H1 (cell line): ENCODE results near the gene ANP32B. TPM values are rescaled to one million over a fixed set of nuclear protein-coding genes. Genes with fewer than 3 reads are reported as not detected.

Experiments used
- CTCF ChIA-PET: fragments of 300-600 bp; sonication (Branson Sonifier 250); formaldehyde crosslinking; loops from one replicate; lab custom pipeline; 2021; ENCODE audit not compliant: partially characterized antibody; lab: Charles Lee
- POLR2A ChIA-PET: fragments of 300-600 bp; sonication (Branson Sonifier 250); formaldehyde crosslinking; loops from one replicate; lab custom pipeline; 2021; ENCODE audit warnings: inconsistent platforms; ENCODE audit not compliant: partially characterized antibody; lab: Charles Lee
- DNase-seq, 2 experiments: peaks; one replicate each; pipeline versions ENCODE4 v3.0.0 to v3.0.0-alpha.2; 2010 to 2022; ENCODE audit warnings: low spot score in 2 of 2, low read depth in 1 of 2, mixed read lengths in 1 of 2
- FAIRE-seq: peaks from 2 replicates; lab custom pipeline; 2011; peaks lifted over from hg19 to GRCh38; lab: Jason Lieb, UNC
- H2AFZ ChIP-seq: 2 replicates; pipeline ENCODE4 v1.8.1; 2012; ENCODE audit warnings: low read length, inconsistent platforms
- H2AK5ac ChIP-seq: 2 replicates; pipeline ENCODE4 v1.6.1; 2013; ENCODE audit warnings: low read depth, low read length
- H2BK120ac ChIP-seq: replicated peaks from 2 replicates; pipeline ENCODE3; 2013; ENCODE audit warnings: low read depth, low read length, inconsistent platforms
- H2BK12ac ChIP-seq: 2 replicates; pipeline ENCODE4 v1.6.1; 2013; ENCODE audit warnings: low read depth, low read length
- H2BK15ac ChIP-seq: 2 replicates; pipeline ENCODE4 v1.6.1; 2013; ENCODE audit warnings: low read length
- H2BK20ac ChIP-seq: 2 replicates; pipeline ENCODE4 v1.6.1; 2013; ENCODE audit warnings: low read length
- H2BK5ac ChIP-seq: 2 replicates; pipeline ENCODE4 v1.6.1; 2013; ENCODE audit warnings: low read depth, low read length
- H3K14ac ChIP-seq: 2 replicates; pipeline ENCODE4 v1.6.1; 2013; ENCODE audit warnings: inconsistent platforms; ENCODE audit not compliant: insufficient read length
- H3K18ac ChIP-seq: 2 replicates; pipeline ENCODE4 v1.6.1; 2013; ENCODE audit warnings: low read length; ENCODE audit errors: extremely low read depth
- H3K23ac ChIP-seq: 2 replicates; pipeline ENCODE4 v1.6.1; 2013; ENCODE audit warnings: inconsistent platforms; ENCODE audit not compliant: insufficient read length
- H3K23me2 ChIP-seq: 2 replicates; pipeline ENCODE4 v1.6.1; 2013; ENCODE audit warnings: low read depth, low read length
- H3K27ac ChIP-seq: 2 replicates; pipeline ENCODE4 v1.6.1; 2011; ENCODE audit warnings: low read depth, low read length, inconsistent platforms
- H3K27me3 ChIP-seq, 4 experiments: replicated peaks in 1 of 4; 1 replicate in 1 of 4; 2 replicates in 3 of 4; pipeline versions ENCODE4 v1.6.1 to v1.8.1; 2011 to 2013; ENCODE audit warnings: low read length in 3 of 4, mild to moderate bottlenecking in 3 of 4, inconsistent platforms in 2 of 4, mixed read lengths in 2 of 4, moderate library complexity in 1 of 4; ENCODE audit not compliant: control insufficient read depth in 3 of 4, insufficient read depth in 3 of 4; ENCODE audit errors: extremely low read depth in 1 of 4
- H3K36me3 ChIP-seq, 4 experiments: 2 replicates each; pipeline versions ENCODE4 v1.6.1 to v1.8.1; 2011 to 2013; ENCODE audit warnings: mild to moderate bottlenecking in 4 of 4, low read length in 3 of 4, moderate library complexity in 2 of 4, control low read depth in 1 of 4, inconsistent platforms in 1 of 4; ENCODE audit not compliant: insufficient read depth in 4 of 4, control insufficient read depth in 2 of 4
- H3K4ac ChIP-seq: replicated peaks from 2 replicates; pipeline ENCODE3; 2013; ENCODE audit warnings: low read length, low read depth, mixed read lengths, inconsistent platforms; ENCODE audit not compliant: insufficient read length
- H3K4me1 ChIP-seq, 4 experiments: replicated peaks in 1 of 4; 1 replicate in 1 of 4; 2 replicates in 3 of 4; pipeline versions ENCODE4 v1.6.1 to v1.8.1; 2011 to 2013; ENCODE audit warnings: low read length in 3 of 4, inconsistent platforms in 2 of 4, mixed read lengths in 1 of 4; ENCODE audit not compliant: insufficient read depth in 4 of 4, control insufficient read depth in 3 of 4
- H3K4me2 ChIP-seq, 2 experiments: 2 replicates each; pipeline versions ENCODE4 v1.6.1 to v1.8.1; 2011 to 2013; ENCODE audit warnings: low read depth in 2 of 2, low read length in 2 of 2, control low read depth in 1 of 2, inconsistent platforms in 1 of 2, mild to moderate bottlenecking in 1 of 2; ENCODE audit not compliant: insufficient read depth in 1 of 2
- H3K4me3 ChIP-seq, 4 experiments: fragments of 200-600, 300-600 bp in 1 of 4; sonication (generic), shearing (Covaris generic), sonication (Bioruptor Twin) in 1 of 4; 2 replicates each; pipeline versions ENCODE4 v1.5.1 to v1.8.1; 2011 to 2016; ENCODE audit warnings: low read length in 4 of 4, low read depth in 3 of 4, control low read depth in 2 of 4, inconsistent platforms in 2 of 4, mild to moderate bottlenecking in 2 of 4, mixed read lengths in 1 of 4, moderate library complexity in 1 of 4; ENCODE audit not compliant: insufficient read depth in 2 of 4; ENCODE audit errors: extremely low read depth in 1 of 4
- H3K56ac ChIP-seq: replicated peaks from 2 replicates; pipeline ENCODE3; 2013; ENCODE audit warnings: low read depth, mild to moderate bottlenecking, mixed read lengths, low read length, inconsistent platforms; ENCODE audit not compliant: insufficient read length
- H3K79me1 ChIP-seq: 2 replicates; pipeline ENCODE4 v1.6.1; 2013; ENCODE audit warnings: low read depth, low read length, control low read depth
- H3K79me2 ChIP-seq, 2 experiments: 2 replicates each; pipeline versions ENCODE4 v1.6.1 to v1.8.1; 2012 to 2013; ENCODE audit warnings: low read length in 2 of 2, mild to moderate bottlenecking in 2 of 2, inconsistent platforms in 1 of 2; ENCODE audit not compliant: insufficient read depth in 2 of 2, control insufficient read depth in 1 of 2
- H3K9ac ChIP-seq, 4 experiments: replicated peaks in 1 of 4; 1 replicate in 1 of 4; 2 replicates in 3 of 4; pipeline versions ENCODE4 v1.6.1 to v1.8.1; 2011 to 2013; ENCODE audit warnings: low read depth in 3 of 4, low read length in 3 of 4, control low read depth in 2 of 4, mild to moderate bottlenecking in 2 of 4, moderate library complexity in 2 of 4, inconsistent platforms in 1 of 4; ENCODE audit errors: extremely low read depth in 1 of 4
- H3K9me3 ChIP-seq, 2 experiments: 2 replicates each; pipeline versions ENCODE4 v1.6.1 to v1.8.1; 2012 to 2013; ENCODE audit warnings: mild to moderate bottlenecking in 2 of 2, moderate library complexity in 2 of 2, control low read depth in 1 of 2, inconsistent platforms in 1 of 2, low read depth in 1 of 2, low read length in 1 of 2, mixed read lengths in 1 of 2; ENCODE audit not compliant: insufficient read depth in 2 of 2
- H4K20me1 ChIP-seq, 2 experiments: replicated peaks in 1 of 2; 2 replicates each; pipeline versions ENCODE3 to v1.8.1; 2011 to 2013; ENCODE audit warnings: inconsistent platforms in 2 of 2, low read length in 2 of 2, mild to moderate bottlenecking in 1 of 2; ENCODE audit not compliant: insufficient read depth in 2 of 2, control insufficient read depth in 1 of 2
- H4K5ac ChIP-seq: 2 replicates; pipeline ENCODE4 v1.6.1; 2013; ENCODE audit warnings: low read length, low read depth, mixed read lengths, inconsistent platforms; ENCODE audit not compliant: insufficient read length
- H4K8ac ChIP-seq: 2 replicates; pipeline ENCODE4 v1.8.0; 2013; ENCODE audit warnings: mild to moderate bottlenecking, moderate library complexity, low read length, inconsistent platforms; ENCODE audit not compliant: insufficient read depth; ENCODE audit errors: extremely low read depth
- H4K91ac ChIP-seq: replicated peaks from 2 replicates; pipeline ENCODE3; 2013; ENCODE audit warnings: low read length, mixed read lengths, inconsistent platforms; ENCODE audit not compliant: insufficient read length
- CHD2 ChIP-seq: IDR thresholded peaks from 2 replicates; pipeline ENCODE4 v1.6.1; 2012; ENCODE audit warnings: low read length, improper control_type of control experiment
- CTCF ChIP-seq, 3 experiments: IDR thresholded peaks; 1 replicate in 2 of 3; 2 replicates in 1 of 3; pipeline versions ENCODE4 v1.5.1 to v1.6.1; 2011; ENCODE audit warnings: low read length in 3 of 3, mild to moderate bottlenecking in 3 of 3, inconsistent platforms in 2 of 3, low read depth in 1 of 3, moderate library complexity in 1 of 3; ENCODE audit not compliant: insufficient read depth in 1 of 3; ENCODE audit errors: control extremely low read depth in 1 of 3
- GABPA ChIP-seq: IDR thresholded peaks from 2 replicates; pipeline ENCODE4 v1.6.1; 2011; ENCODE audit warnings: mild to moderate bottlenecking, low read length, moderate library complexity, borderline replicate concordance; ENCODE audit not compliant: insufficient read depth
- HDAC2 ChIP-seq, 2 experiments: fragments of 300-600 bp in 1 of 2; sonication (generic) in 1 of 2; IDR thresholded peaks; 2 replicates each; pipeline ENCODE4 v1.6.1; 2011 to 2012; ENCODE audit warnings: low read depth in 2 of 2, low read length in 2 of 2, mild to moderate bottlenecking in 2 of 2, moderate library complexity in 2 of 2, borderline replicate concordance in 1 of 2, inconsistent platforms in 1 of 2
- JUN ChIP-seq: IDR thresholded peaks from 2 replicates; pipeline ENCODE4 v1.6.1; 2011; ENCODE audit warnings: low read depth, mild to moderate bottlenecking, improper control_type of control experiment, low read length
- MAX ChIP-seq: IDR thresholded peaks from 2 replicates; pipeline ENCODE4 v1.6.1; 2012; ENCODE audit warnings: inconsistent platforms
- POLR2A ChIP-seq, 2 experiments: IDR thresholded peaks; 1 replicate in 1 of 2; 2 replicates in 1 of 2; pipeline ENCODE4 v1.6.1; 2011; ENCODE audit warnings: low read depth in 2 of 2, low read length in 2 of 2, mild to moderate bottlenecking in 2 of 2; ENCODE audit errors: control extremely low read depth in 1 of 2
- RXRA ChIP-seq: IDR thresholded peaks from 2 replicates; pipeline ENCODE4 v1.6.1; 2011; ENCODE audit warnings: low read depth, mild to moderate bottlenecking, low read length, moderate library complexity; ENCODE audit not compliant: insufficient read depth
- SRF ChIP-seq: IDR thresholded peaks from 2 replicates; pipeline ENCODE4 v1.6.1; 2011; ENCODE audit warnings: mild to moderate bottlenecking, low read depth, low read length, moderate library complexity
- YY1 ChIP-seq: IDR thresholded peaks from 2 replicates; pipeline ENCODE4 v1.6.1; 2011; ENCODE audit warnings: low read depth, mild to moderate bottlenecking, low read length
- WGBS, 2 experiments: shearing (Covaris generic) in 1 of 2; methylation state at CpG; one replicate each; pipeline versions ENCODE4 v1.1.6 to v1.1.7; 2013 to 2015; ENCODE audit warnings: low lambda C conversion rate in 2 of 2, mixed read lengths in 2 of 2, inconsistent platforms in 1 of 2, low coverage in 1 of 2, missing lambda C conversion rate in 1 of 2; ENCODE audit not compliant: insufficient replicate concordance in 2 of 2, insufficient coverage in 1 of 2, insufficient read length in 1 of 2; ENCODE audit errors: extremely low coverage in 1 of 2, missing lambda C conversion rate in 1 of 2; 5-methylcytosine and 5-hydroxymethylcytosine counted together
- polyA plus RNA-seq, 7 experiments: library from polyadenylated mRNA; depleted of rRNA in 3 of 7; stranded (reverse) in 5 of 7; unstranded in 2 of 7; fragments of >200 nt in 5 of 7; fragments of 200-250 nt in 2 of 7; gene quantifications; 1 replicate in 5 of 7; 2 replicates in 1 of 7; 4 replicates in 1 of 7; pipeline versions ENCODE4 v1.2.1 to v1.2.3, GENCODE V29; 2011 to 2013; ENCODE audit warnings: missing spikeins in 2 of 7, mixed read lengths in 2 of 7
- total RNA-seq: library from RNA; stranded (reverse); fragmentation: NEBNext Ultra II Directional; extraction: Animal tissue kit (Norgen Biotek cat#: 25700); gene quantifications from 2 replicates; pipeline ENCODE4 v1.2.1, GENCODE V29; 2021

Gene ANP32B
- total and polyA plus RNA-seq, 2 of the 8 experiments (the other 6 are each of a cell fraction or from before 2014, with no cell fraction given), result 7.6 to 88.1 TPM

GRCh38 chr9:97972753-97973152, 10.4 kb upstream of the ANP32B start:
- ChIA-PET CTCF (interaction anchor here (0.8 to 3.5 kb wide), 2 partner anchors 10 to 47 kb away, joined by 3 to 13 read pairs; partner anchors contain the start of gene ANP32B), POLR2A (interaction anchor here (0.6 to 1.3 kb wide), 3 partner anchors 11 to 1168 kb away, joined by 3 to 4 read pairs (median 3); partner anchors contain the start of gene ANP32B)
- no peak overlapping the region for H2AK5ac ChIP-seq
- H2BK120ac ChIP-seq, result no peak overlapping the region
- no peaks in the 10 kb centered on the region for H4K20me1 ChIP-seq
- no peak overlapping the region for H3K23ac ChIP-seq
- no peak overlapping the region for H2BK12ac ChIP-seq
- no peak overlapping the region for H2AFZ ChIP-seq
- no peak overlapping the region for H3K14ac ChIP-seq
- H3K36me3 ChIP-seq, result no peaks in the 10 kb centered on the region
- no peak overlapping the region for H3K56ac ChIP-seq
- no peak overlapping the region for H4K91ac ChIP-seq
- H3K4me2 ChIP-seq, result no peak overlapping the region
- H3K27me3 ChIP-seq, result peaks cover 5 to 44% (median 16%) of the 10 kb centered on the region in 4 experiments; a peak in 6 of 7 replicates
- H3K9me3 ChIP-seq, result no peaks in the 10 kb centered on the region
- no peaks in the 10 kb centered on the region for H3K79me2 ChIP-seq
- no peak overlapping the region for H2BK15ac ChIP-seq
- H3K4ac ChIP-seq, result no peak overlapping the region
- WGBS, 2 experiments, result 86% methylated on average over 3 of the region's 4 CpGs; no CpG with 5 or more reads in 1 of the 2 experiments
- H4K5ac ChIP-seq, result no peak overlapping the region
- H3K23me2 ChIP-seq, result no peaks in the 10 kb centered on the region; the same call in 1 of the 2 replicates
- no peak overlapping the region for H4K8ac ChIP-seq
- H3K27ac ChIP-seq, result no peak overlapping the region
- no peak for FAIRE-seq
- H3K4me1 ChIP-seq, result no peaks in the 10 kb centered on the region
- DNase-seq, result no peak
- no peak overlapping the region for H3K18ac ChIP-seq
- no peak overlapping the region for H2BK20ac ChIP-seq
- H3K4me3 ChIP-seq, result no peak overlapping the region
- H3K9ac ChIP-seq, result no peak overlapping the region
- H2BK5ac ChIP-seq, result no peak overlapping the region
- H3K79me1 ChIP-seq, result no peaks in the 10 kb centered on the region
- TF ChIP-seq CTCF (IDR thresholded peaks at IDR 0.05; ENCODE audit: control extremely low read depth in 1 of 3, insufficient read depth in 1 of 3, low read depth in 1 of 3, low read length in 3 of 3) (no peak), JUN (no peak), GABPA (no peak), SRF (no peak), POLR2A (IDR thresholded peaks at IDR 0.05; ENCODE audit: control extremely low read depth in 1 of 2, low read depth in 2 of 2, low read length in 2 of 2) (no peak), CHD2 (no peak), RXRA (no peak), YY1 (no peak), HDAC2 (IDR thresholded peaks at IDR 0.05; ENCODE audit: borderline replicate concordance in 1 of 2, low read depth in 2 of 2, low read length in 2 of 2) (no peak), MAX (no peak)
